Nephron (organoid): ENCODE data around the gene GNB2.

ENCODE experiments used
- H3K27ac Mint-ChIP-seq, 3 experiments: 2 replicates each; pipeline ENCODE4 v1.8.0; 2020; ENCODE audit warnings: mixed read lengths in 3 of 3, mild to moderate bottlenecking in 2 of 3, moderate library complexity in 1 of 3
- H3K27me3 Mint-ChIP-seq: 2 replicates; pipeline ENCODE4 v1.8.0; 2021; ENCODE audit warnings: low read depth, mild to moderate bottlenecking, moderate library complexity, mixed read lengths
- H3K36me3 Mint-ChIP-seq: 2 replicates; pipeline ENCODE4 v1.8.0; 2020; ENCODE audit warnings: low read depth, mixed read lengths
- H3K4me1 Mint-ChIP-seq: 2 replicates; pipeline ENCODE4 v1.8.0; 2020; ENCODE audit warnings: mixed read lengths
- H3K4me3 Mint-ChIP-seq, 3 experiments: 2 replicates each; pipeline ENCODE4 v1.8.0; 2020; ENCODE audit warnings: mild to moderate bottlenecking in 3 of 3, mixed read lengths in 3 of 3, moderate library complexity in 2 of 3
- H3K9me3 Mint-ChIP-seq: 2 replicates; pipeline ENCODE4 v1.8.0; 2020; ENCODE audit warnings: mixed read lengths
- CTCF ChIP-seq, 3 experiments: fragments of 200-600 bp; sonication (generic); IDR thresholded peaks; one replicate each; pipeline ENCODE4 v1.5.0; 2021; ENCODE audit warnings: antibody characterized with exemption in 3 of 3; ENCODE audit not compliant: unreplicated experiment in 3 of 3

GNB2 gene

GRCh38 chr7:100679129-100679926 is 5.8 kb downstream of the GNB2 start:
- peaks cover 30% of the 10 kb centered on the region for H3K36me3 Mint-ChIP-seq
- H3K27ac Mint-ChIP-seq, result peak overlapping the region; percentile 5 to 64 (median 49)
- H3K27me3 Mint-ChIP-seq, result no peaks in the 10 kb centered on the region
- H3K9me3 Mint-ChIP-seq, result no peaks in the 10 kb centered on the region
- TF ChIP-seq CTCF (IDR thresholded peaks at IDR 0.05; ENCODE audit: unreplicated experiment in 3 of 3), result no peak
- H3K4me3 Mint-ChIP-seq, result peak overlapping the region in 1 of 3 experiments; percentile 3
- H3K4me1 Mint-ChIP-seq, result peaks cover 5% of the 10 kb centered on the region

GRCh38 chr7:100679927-100680575 is 6.5 kb downstream of the GNB2 start:
- Mint-ChIP-seq H3K9me3 (no peaks in the 10 kb centered on the region), H3K27me3 (no peaks in the 10 kb centered on the region), H3K27ac (peak overlapping the region in 1 of 3 experiments; percentile 59), H3K4me3 (no peak overlapping the region), H3K4me1 (peaks cover 5% of the 10 kb centered on the region), H3K36me3 (peaks cover 31% of the 10 kb centered on the region)
- TF ChIP-seq CTCF (IDR thresholded peaks at IDR 0.05; ENCODE audit: unreplicated experiment in 3 of 3), result no peak

GRCh38 chr7:100680576-100681271 is 7.2 kb downstream of the GNB2 start:
- Mint-ChIP-seq H3K27ac (no peak overlapping the region), H3K27me3 (no peaks in the 10 kb centered on the region), H3K4me1 (peaks cover 5% of the 10 kb centered on the region), H3K4me3 (no peak overlapping the region), H3K9me3 (no peaks in the 10 kb centered on the region), H3K36me3 (peaks cover 38% of the 10 kb centered on the region)
- TF ChIP-seq CTCF (IDR thresholded peaks at IDR 0.05; ENCODE audit: unreplicated experiment in 3 of 3), result no peak

GRCh38 chr7:100681491-100682227 is 8.1 kb downstream of the GNB2 start:
- no peaks in the 10 kb centered on the region for H3K27me3 Mint-ChIP-seq
- no peak for TF ChIP-seq CTCF (IDR thresholded peaks at IDR 0.05; ENCODE audit: unreplicated experiment in 3 of 3)
- H3K36me3 Mint-ChIP-seq, result peaks cover 40% of the 10 kb centered on the region
- H3K4me3 Mint-ChIP-seq, result no peak overlapping the region
- H3K27ac Mint-ChIP-seq, result no peak overlapping the region
- H3K9me3 Mint-ChIP-seq, result no peaks in the 10 kb centered on the region
- H3K4me1 Mint-ChIP-seq, result peaks cover 5% of the 10 kb centered on the region

GRCh38 chr7:100682228-100682741 is 8.7 kb downstream of the GNB2 start:
- H3K4me3 Mint-ChIP-seq, result no peak overlapping the region
- no peak overlapping the region for H3K27ac Mint-ChIP-seq
- H3K4me1 Mint-ChIP-seq, result peaks cover 5% of the 10 kb centered on the region
- no peak for TF ChIP-seq CTCF (IDR thresholded peaks at IDR 0.05; ENCODE audit: unreplicated experiment in 3 of 3)
- no peaks in the 10 kb centered on the region for H3K9me3 Mint-ChIP-seq
- H3K27me3 Mint-ChIP-seq, result no peaks in the 10 kb centered on the region
- H3K36me3 Mint-ChIP-seq, result peaks cover 43% of the 10 kb centered on the region
